ENCODE data around the gene PDE4D.

Gene PDE4D

DNA sequence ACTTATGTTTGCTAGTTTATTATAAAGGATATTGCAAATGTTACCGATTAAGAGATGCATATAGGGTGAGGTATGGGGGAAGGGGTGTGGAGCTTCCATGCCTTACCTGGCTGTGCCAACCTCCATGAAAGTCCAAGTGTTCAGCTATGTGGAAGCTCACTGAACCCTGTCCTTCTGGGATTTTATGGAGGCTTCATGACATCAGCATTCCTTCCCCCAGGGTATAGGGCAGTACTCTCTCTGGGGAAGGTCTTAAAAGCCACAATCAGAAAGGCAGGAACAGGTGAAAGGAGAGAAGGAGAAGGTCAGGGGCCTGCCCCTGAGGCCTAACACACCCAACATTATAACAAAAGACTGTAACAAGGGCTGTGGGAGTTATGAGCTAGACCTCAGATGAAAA lies 592.6 kb downstream of the PDE4D start:
- peaks cover 0 to 26% (median 6%) of the 10 kb centered on the region in 4 donors for H3K4me1 ChIP-seq
- H3K9me3 ChIP-seq, result no peaks in the 10 kb centered on the region
- no peaks in the 10 kb centered on the region for H3K36me3 ChIP-seq
- TF ChIP-seq CTCF (IDR thresholded peaks at IDR 0.05), result no peak
- H3K4me3 ChIP-seq, result no peak overlapping the region
- DNase-seq, result no peak
- no peaks in the 10 kb centered on the region for H3K27me3 ChIP-seq
- intact Hi-C loops (cut with DNase I; ENCODE audit: low total_unique reads), result no loop called here
- no peak overlapping the region for H3K27ac ChIP-seq

- Histone ChIP-seq H3K9me3 (no peaks in the 10 kb centered on the region), H3K36me3 (no peaks in the 10 kb centered on the region), H3K27me3 (no peaks in the 10 kb centered on the region), H3K4me3 (no peak overlapping the region), H3K27ac (peak overlapping the region in 1 of 2 donors; percentile 34), H3K4me1 (peaks cover 0 to 27% (median 9%) of the 10 kb centered on the region in 4 donors)
- no peak for DNase-seq
- TF ChIP-seq CTCF (IDR thresholded peaks at IDR 0.05), result no peak
- intact Hi-C loops (cut with DNase I; ENCODE audit: low total_unique reads), result no loop called here
Measured at GRCh38 chr5:59299006-59299405, 594.5 kb downstream of the PDE4D start.

DNA sequence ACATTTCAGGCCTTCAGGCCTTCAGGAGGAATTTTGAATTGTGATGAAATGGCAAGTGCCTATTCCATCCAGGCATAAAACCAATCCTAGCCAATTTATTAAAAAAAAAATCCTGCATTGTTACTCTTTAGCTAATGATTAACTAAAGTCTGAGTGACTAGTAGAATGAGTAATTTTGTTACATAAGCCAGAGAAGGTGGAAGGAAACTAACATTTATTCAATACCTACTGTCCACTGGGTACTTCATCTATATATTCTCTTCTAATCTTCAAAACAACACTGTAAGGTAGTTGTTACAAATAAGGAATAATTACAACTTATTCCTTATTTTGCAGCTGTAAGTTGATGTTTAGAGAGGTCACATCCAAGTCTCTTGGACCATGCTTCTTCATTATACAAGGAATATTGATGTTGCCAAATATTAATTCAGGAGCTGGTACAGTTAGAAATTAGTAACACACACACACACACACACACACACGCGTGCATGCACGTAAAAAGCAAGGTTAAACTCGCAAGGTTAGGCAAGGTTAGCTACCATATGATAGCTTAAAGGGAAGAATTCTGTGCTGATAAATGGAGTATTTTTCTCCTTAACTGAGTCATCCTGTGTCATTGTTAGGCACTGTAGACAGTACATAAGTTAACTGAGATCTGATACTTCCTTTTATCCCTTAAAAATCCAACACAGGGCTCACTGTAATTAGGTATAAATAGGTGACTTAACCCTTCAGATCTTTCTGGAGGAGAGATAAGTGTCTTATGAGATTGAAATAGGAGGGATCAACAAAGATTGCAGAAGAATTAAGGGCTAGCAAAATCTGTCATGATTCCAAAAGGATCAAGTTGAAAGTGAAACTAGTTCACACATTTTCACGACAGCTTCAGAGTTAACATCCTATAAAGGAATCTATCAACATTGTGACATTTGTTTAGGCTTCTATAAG lies 596.9 kb downstream of the PDE4D start:
- H3K27ac ChIP-seq, result peak overlapping the region; percentile 30 to 48
- no peaks in the 10 kb centered on the region for H3K27me3 ChIP-seq
- H3K36me3 ChIP-seq, result no peaks in the 10 kb centered on the region
- peaks cover 0 to 27% (median 9%) of the 10 kb centered on the region in 4 donors for H3K4me1 ChIP-seq
- intact Hi-C loops (cut with DNase I; ENCODE audit: low total_unique reads), result no loop called here
- no peak for TF ChIP-seq CTCF (IDR thresholded peaks at IDR 0.05)
- H3K9me3 ChIP-seq, result no peaks in the 10 kb centered on the region
- no peak for DNase-seq
- peak overlapping the region; percentile 30 to 47 for H3K4me3 ChIP-seq

GRCh38 chr5:59293700-59294099 lies 599.8 kb downstream of the PDE4D start:
- no peak for DNase-seq
- H3K4me3 ChIP-seq, result no peak overlapping the region
- no peak for TF ChIP-seq CTCF (IDR thresholded peaks at IDR 0.05)
- peaks cover 0 to 20% (median 9%) of the 10 kb centered on the region in 4 donors for H3K4me1 ChIP-seq
- no peaks in the 10 kb centered on the region for H3K36me3 ChIP-seq
- H3K9me3 ChIP-seq, result no peaks in the 10 kb centered on the region
- intact Hi-C loops (cut with DNase I; ENCODE audit: low total_unique reads), result no loop called here
- H3K27ac ChIP-seq, result no peak overlapping the region
- H3K27me3 ChIP-seq, result no peaks in the 10 kb centered on the region

DNA sequence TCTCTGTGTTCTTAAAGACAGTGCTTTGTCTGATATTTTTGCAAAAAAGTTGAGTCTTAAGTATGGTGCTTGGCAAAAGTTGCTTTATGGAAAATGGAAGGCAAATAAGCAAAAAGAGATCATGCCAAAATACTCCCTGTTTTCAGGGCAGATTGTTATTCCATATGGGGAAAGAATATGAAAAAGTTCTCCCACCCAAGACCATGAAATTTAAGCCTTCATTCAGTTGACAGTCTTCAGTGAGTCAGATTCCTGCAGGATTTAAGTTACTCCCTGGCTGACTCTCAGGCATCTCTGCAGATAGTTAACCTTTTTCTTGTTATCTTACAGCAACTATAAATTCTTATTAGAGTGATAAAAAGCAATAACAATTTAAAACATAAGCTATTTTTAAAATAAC lies 601.6 kb downstream of the PDE4D start:
- H3K27me3 ChIP-seq, result no peaks in the 10 kb centered on the region
- no peak for TF ChIP-seq CTCF (IDR thresholded peaks at IDR 0.05)
- H3K36me3 ChIP-seq, result no peaks in the 10 kb centered on the region
- intact Hi-C loops (cut with DNase I; ENCODE audit: low total_unique reads), result no loop called here
- peaks cover 0 to 21% (median 9%) of the 10 kb centered on the region in 4 donors for H3K4me1 ChIP-seq
- no peak overlapping the region for H3K4me3 ChIP-seq
- no peaks in the 10 kb centered on the region for H3K9me3 ChIP-seq
- no peak for DNase-seq
- H3K27ac ChIP-seq, result no peak overlapping the region

Data from tibial artery (tissue), 4 donors.